Activated naive CD4-positive, alpha-beta T cell treated with anti-CD3 and anti-CD28 coated beads, Interleukin-2, amount 50 U/mL, for 16 hours (primary cell): ENCODE measurements around the gene PURB.
A peak's percentile ranks its signal among the peaks of the same experiment; 100 is the strongest.
"Not testable (repeated sequence)": the region's sequence is repeated elsewhere in the genome, so short reads cannot be mapped to it uniquely, and the experiment has no call there.

ENCODE experiments used
- DNase-seq: peaks from one replicate; pipeline ENCODE4 v3.0.0-alpha.2; 2020

PURB gene

GRCh38 chr7:44849885-44850544, 35.3 kb downstream of the PURB start:
- no peak for DNase-seq

DNA sequence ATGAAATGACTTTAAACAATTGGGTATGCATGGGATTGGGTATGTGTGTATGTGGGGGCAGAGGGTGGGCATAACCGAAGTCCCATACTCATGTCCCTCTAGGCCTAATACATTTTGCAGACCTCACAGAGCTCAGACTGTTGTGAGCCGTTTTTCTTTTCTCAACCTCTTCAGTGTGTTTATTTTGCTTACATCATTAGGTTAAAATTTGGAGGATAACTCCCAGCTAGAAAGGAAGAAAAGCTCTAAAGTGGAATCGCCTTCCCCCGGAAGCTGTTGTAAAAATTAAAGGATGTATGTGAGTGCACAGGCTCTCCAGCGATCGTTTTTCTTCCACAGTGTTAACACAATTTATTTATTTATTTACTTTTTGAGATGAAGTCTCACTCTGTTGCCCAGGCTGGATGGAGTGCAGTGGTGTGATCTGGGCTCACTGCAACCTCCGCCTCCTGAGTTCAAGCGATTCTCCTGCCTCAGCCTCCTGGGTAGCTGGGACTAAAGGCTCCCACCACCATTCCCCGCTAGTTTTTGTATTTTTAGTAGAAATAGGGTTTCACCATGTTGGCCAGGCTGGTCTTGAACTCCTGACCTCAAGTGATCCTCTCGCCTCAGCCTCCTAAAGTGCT, 36.0 kb downstream of the PURB start:
- no peak for DNase-seq

DNA sequence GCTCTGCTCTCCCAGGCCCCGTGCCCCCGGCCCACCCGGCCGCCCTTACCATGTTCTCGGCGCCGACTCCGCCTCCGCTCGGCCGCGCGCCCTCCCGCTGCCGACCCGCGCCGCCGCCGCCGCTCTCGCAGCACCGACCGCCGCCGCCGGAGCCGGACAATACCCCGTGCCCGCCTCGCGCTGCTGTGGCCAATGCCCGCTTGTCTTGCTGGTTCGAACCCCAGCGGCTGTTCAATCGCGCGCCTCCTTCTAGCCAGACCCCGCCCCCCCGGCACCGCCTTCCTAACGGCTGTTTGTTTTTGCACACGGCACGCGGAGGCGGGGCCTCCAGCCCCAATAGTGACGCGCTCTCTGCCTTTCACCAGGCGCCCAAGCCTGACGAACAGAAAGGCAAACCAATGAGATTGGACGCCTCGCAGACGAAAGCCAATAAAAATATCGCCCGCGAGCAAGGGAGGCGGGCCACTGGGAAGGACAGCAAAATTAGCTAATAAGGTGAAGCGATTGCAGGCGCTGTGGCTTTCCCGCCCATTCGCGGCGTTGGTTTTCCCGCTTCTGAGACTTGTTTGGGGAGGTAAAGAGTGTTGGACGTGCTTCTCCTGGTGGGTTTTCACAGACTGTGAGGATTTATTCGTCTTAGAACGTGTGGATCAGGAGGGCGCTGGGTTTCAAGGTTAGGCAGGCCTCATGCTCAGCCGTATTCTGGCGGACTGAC, 37.3 kb downstream of the PURB start, which contains the start of gene H2AZ2:
Gene H2AZ2, minus strand, starts transcription at position 168 of the 715 bp plus-strand sequence. Its CDS starts 116 bp downstream, at position 52.
- peak; percentile 100 for DNase-seq

DNA sequence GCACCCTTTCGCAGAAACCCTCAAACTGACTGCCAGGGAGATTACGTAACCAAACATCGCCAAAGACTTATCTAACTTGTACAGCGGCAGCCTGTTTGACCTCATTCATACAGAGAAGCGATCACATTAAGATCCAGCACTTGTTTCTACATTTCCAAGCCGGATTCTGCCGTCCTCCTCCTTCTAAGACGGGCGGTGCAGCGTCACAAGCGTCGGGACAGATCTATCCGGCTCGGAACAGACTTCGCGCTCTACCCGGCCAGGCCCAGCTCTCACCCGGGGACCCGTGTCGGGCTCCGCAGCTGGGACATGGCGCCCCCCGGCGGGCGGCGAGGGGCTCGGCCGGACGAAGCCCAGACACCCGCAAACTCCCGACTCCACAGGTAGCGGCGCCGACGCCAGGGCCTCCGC, 37.8 kb downstream of the PURB start:
- peak; percentile 87 for DNase-seq

DNA sequence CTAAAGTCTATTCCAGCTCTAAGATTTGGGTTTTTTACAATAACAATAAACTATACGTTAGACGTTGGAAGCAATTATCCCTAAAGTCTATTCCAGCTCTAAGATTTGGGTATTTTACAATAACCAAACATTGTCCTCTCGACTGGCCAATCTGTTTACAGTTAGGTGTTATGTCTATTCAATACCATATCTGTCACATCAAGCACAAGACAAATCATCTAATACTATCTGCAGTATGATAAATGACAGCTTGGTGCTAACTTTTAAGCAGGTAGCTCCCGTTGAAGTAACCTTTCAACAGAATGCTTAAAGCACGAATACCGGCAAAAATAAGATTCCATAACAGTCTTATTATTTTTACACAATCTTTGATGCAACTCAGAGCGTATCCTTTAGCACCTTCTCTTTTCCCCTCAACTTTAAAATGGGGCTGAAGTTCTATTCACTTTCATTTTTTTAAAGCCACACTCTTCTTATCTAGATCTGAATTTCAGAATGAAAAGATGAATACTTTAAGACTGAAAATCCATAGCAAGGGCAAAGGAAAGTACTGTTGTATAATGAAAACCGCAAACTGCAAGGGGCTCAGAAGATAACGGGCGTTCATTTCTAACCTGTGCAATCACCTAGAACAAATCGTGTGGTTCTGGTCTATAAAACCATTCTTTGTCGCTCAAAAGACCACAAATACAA, 38.4 kb downstream of the PURB start:
- no peak for DNase-seq

DNA sequence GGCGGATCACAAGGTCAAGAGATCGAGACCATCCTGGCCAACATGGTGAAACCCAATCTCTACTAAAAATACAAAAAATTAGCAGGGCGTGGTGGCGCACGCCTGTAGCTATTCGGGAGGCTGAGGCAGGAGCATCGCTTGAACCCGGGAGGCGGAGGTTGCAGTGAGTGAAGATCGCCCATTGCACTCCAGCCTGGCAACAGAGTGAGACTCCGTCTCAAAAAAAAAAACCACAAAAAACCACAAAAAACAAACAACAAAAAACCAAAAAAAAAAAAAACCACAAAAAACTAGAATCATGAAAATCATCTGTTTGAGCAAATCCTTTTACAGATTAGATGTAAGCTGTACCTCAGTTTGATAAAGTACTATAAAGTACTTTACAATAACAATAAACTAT, 38.9 kb downstream of the PURB start:
- DNase-seq, result not testable (repeated sequence)

- no peak for DNase-seq
Observed at GRCh38 chr7:44845451-44845850, 39.9 kb downstream of the PURB start.

DNA sequence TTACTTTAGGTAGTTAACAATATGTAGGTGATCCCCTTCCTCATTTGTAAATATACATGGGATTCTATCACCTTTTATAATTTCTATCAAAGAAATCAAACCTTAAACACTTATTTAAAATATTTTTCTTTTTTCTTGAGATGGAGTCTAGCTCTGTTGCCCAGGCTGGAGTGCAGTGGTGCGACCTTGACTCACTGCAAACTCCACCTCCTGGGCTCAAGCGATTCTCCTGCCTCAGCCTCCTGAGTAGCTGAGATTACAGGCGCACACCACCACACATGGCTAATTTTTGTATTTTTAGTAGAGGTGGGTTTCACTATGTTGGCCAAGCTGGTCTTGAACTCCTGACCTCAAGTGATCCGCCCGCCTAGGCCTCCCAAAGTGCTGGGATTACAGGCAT, 41.9 kb downstream of the PURB start:
- not testable (repeated sequence) for DNase-seq

GRCh38 chr7:44842675-44843074, 42.7 kb downstream of the PURB start:
- not testable (repeated sequence) for DNase-seq

DNA sequence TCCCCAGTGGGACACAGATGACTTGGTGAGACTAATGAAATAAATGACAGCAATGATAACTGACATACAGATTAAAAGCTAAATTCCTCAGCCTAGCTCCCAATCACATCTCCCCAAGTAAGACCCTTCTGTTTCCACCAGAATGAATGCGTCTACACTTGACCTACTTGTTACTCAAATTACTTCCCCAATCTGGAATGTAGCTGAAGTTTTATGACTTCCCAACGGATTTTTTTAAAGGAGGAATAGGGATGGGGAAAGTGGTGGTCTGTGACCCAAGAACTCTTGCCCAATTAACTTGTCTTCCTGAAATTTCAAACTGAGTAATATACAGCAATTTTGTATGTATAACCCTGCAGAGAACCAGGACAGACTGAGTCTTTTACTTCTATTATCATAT, 46.6 kb downstream of the PURB start:
- DNase-seq, result no peak

DNA sequence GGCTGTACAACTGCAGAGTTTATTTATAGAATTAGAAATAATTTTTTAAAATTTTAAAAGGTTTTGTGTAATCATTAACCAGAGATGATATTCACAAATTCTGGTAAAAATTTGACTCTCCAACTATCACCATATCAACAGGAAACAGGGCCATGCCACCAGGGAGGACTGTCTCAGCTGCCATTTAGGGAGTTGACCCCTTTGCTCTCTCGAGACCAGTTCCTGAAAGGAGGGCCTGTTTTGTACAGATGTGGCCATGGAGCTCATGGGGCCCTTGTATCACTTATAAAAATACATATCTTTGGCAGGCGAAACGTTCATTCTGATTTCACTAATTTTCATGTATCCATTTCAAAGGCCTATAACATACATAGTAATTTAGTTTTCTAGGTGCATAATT, 57.8 kb downstream of the PURB start:
- DNase-seq, result no peak
